Osteoblast (primary cell): Measurements from ENCODE around the gene DTX3L. TPM values are rescaled to one million over a fixed set of nuclear protein-coding genes. Genes with fewer than 3 reads are reported as not detected.

ENCODE experiments used
- DNase-seq: peaks from one replicate; pipeline ENCODE4 v3.0.0; 2011; ENCODE audit warnings: low spot score, mixed read lengths; ENCODE audit not compliant: insufficient read length; ENCODE audit errors: missing footprints
- H2AFZ ChIP-seq: 2 replicates; pipeline ENCODE4 v1.6.0; 2011; ENCODE audit warnings: mild to moderate bottlenecking, low read length
- H3K27ac ChIP-seq: 2 replicates; pipeline ENCODE4 v1.5.1; 2011; ENCODE audit warnings: mild to moderate bottlenecking, low read depth, low read length, moderate library complexity
- H3K27me3 ChIP-seq: 2 replicates; pipeline ENCODE4 v1.6.0; 2012; ENCODE audit warnings: mild to moderate bottlenecking, control low read depth, inconsistent platforms, low read length, moderate library complexity; ENCODE audit not compliant: insufficient read depth
- H3K36me3 ChIP-seq: 2 replicates; pipeline ENCODE4 v1.5.1; 2011; ENCODE audit warnings: mild to moderate bottlenecking, low read length, control low read depth, moderate library complexity; ENCODE audit not compliant: insufficient read depth
- H3K4me1 ChIP-seq: 2 replicates; pipeline ENCODE4 v1.5.1; 2011; ENCODE audit warnings: mild to moderate bottlenecking, low read length, control low read depth, moderate library complexity; ENCODE audit not compliant: insufficient read depth
- H3K4me2 ChIP-seq: 2 replicates; pipeline ENCODE4 v1.6.0; 2011; ENCODE audit warnings: mild to moderate bottlenecking, low read length; ENCODE audit not compliant: insufficient read depth
- H3K4me3 ChIP-seq: fragments of 200-600 bp; sonication (generic); 3 replicates; pipeline ENCODE4 v1.5.1; 2012; ENCODE audit warnings: mild to moderate bottlenecking, low read length, inconsistent platforms; ENCODE audit not compliant: insufficient read depth
- H3K79me2 ChIP-seq: 2 replicates; pipeline ENCODE4 v1.6.0; 2012; ENCODE audit warnings: mild to moderate bottlenecking, low read length, control low read depth, inconsistent platforms; ENCODE audit not compliant: insufficient read depth
- H3K9me3 ChIP-seq: 2 replicates; pipeline ENCODE4 v1.5.1; 2011; ENCODE audit warnings: low read depth, low read length, control low read depth
- H4K20me1 ChIP-seq: 2 replicates; pipeline ENCODE4 v1.6.0; 2012; ENCODE audit warnings: mild to moderate bottlenecking, low read length, control low read depth; ENCODE audit not compliant: insufficient read depth
- CTCF ChIP-seq: IDR thresholded peaks from 2 replicates; pipeline ENCODE4 v1.5.1; 2011; ENCODE audit warnings: mild to moderate bottlenecking, low read depth, low read length, moderate library complexity; ENCODE audit errors: extremely low read depth
- total RNA-seq: library from RNA; depleted of rRNA; stranded (reverse); fragments of >200 nt; gene quantifications from 2 replicates; pipeline ENCODE4 v1.2.3, GENCODE V29; 2012

Gene DTX3L
- total RNA-seq, 1 donor = 33.7 TPM

- Histone ChIP-seq H3K4me2 (no peak overlapping the region), H3K4me3 (no peak overlapping the region), H4K20me1 (no peaks in the 10 kb centered on the region), H2AFZ (no peak overlapping the region), H3K36me3 (peaks cover 44% of the 10 kb centered on the region), H3K79me2 (peaks cover 13% of the 10 kb centered on the region), H3K9me3 (no peaks in the 10 kb centered on the region), H3K27me3 (no peaks in the 10 kb centered on the region), H3K27ac (no peak overlapping the region), H3K4me1 (peaks cover 17% of the 10 kb centered on the region)
- DNase-seq = no peak
- TF ChIP-seq CTCF = no peak
Measured at GRCh38 chr3:122568755-122569154, 4.6 kb downstream of the DTX3L start.

- H3K4me3 ChIP-seq = no peak overlapping the region
- no peak for DNase-seq
- H3K27me3 ChIP-seq = no peaks in the 10 kb centered on the region
- peak overlapping the region; percentile 15 for H3K27ac ChIP-seq
- no peak for TF ChIP-seq CTCF
- no peaks in the 10 kb centered on the region for H3K9me3 ChIP-seq
- peaks cover 22% of the 10 kb centered on the region for H3K4me1 ChIP-seq
- H3K4me2 ChIP-seq = no peak overlapping the region
- H3K79me2 ChIP-seq = no peaks in the 10 kb centered on the region
- peak overlapping the region; percentile 42 for H2AFZ ChIP-seq
- peaks cover 27% of the 10 kb centered on the region for H3K36me3 ChIP-seq
- no peaks in the 10 kb centered on the region for H4K20me1 ChIP-seq
Measured at GRCh38 chr3:122572940-122573412, 8.8 kb downstream of the DTX3L start.

- Histone ChIP-seq H3K27ac (no peak overlapping the region), H3K4me2 (peak overlapping the region; percentile 11), H3K36me3 (peaks cover 5% of the 10 kb centered on the region), H3K4me1 (peaks cover 22% of the 10 kb centered on the region), H3K4me3 (no peak overlapping the region), H3K27me3 (no peaks in the 10 kb centered on the region), H4K20me1 (no peaks in the 10 kb centered on the region), H3K9me3 (no peaks in the 10 kb centered on the region), H3K79me2 (no peaks in the 10 kb centered on the region), H2AFZ (no peak overlapping the region)
- no peak for TF ChIP-seq CTCF
- DNase-seq = no peak
Measured at GRCh38 chr3:122576174-122576940, 12.2 kb downstream of the DTX3L start.

- peak within 1 kb of the TSS; percentile 94 for H2AFZ ChIP-seq
- peaks cover 22% of the 10 kb centered on the region for H3K4me1 ChIP-seq
- TF ChIP-seq CTCF = no peak
- H3K27ac ChIP-seq = no peak within 1 kb of the TSS
- peak; percentile 26 for DNase-seq
- no peaks in the 10 kb centered on the region for H3K27me3 ChIP-seq
- H3K79me2 ChIP-seq = no peaks in the 10 kb centered on the region
- H3K4me3 ChIP-seq = peak within 1 kb of the TSS; percentile 73
- H3K9me3 ChIP-seq = no peaks in the 10 kb centered on the region
- H4K20me1 ChIP-seq = no peaks in the 10 kb centered on the region
- H3K4me2 ChIP-seq = peak within 1 kb of the TSS; percentile 81
- H3K36me3 ChIP-seq = no peaks in the 10 kb centered on the region
Measured at GRCh38 chr3:122577409-122578031, 13.4 kb downstream of the DTX3L start, which contains the start of gene PARP15. Gene PARP15, plus strand, starts transcription at chr3:122577650. Its CDS starts 18 bp downstream, at chr3:122577668.
